ENCODE results near the gene FOXP3.

DNA sequence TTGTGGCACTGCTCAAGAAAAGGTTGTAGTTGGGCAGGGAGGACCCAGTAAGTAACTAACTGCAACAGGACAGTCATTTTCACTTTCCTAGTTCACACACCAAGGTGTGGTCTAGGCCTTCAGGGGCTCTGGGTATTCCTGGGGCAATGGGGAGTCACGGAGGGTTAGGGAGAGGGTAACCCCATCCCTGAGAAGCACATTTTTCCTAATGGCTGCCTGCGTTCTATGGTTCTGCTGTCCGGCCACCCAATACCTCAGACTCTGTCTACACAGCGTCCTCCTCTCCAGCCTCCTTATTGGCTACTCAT lies 4.1 kb upstream of the FOXP3 start:
- TF ChIP-seq CTCF (conservative IDR thresholded peaks at IDR 0.05; ENCODE audit: low read depth in 2 of 2): no peak
- no peak for TF ChIP-seq EZH2 (IDR thresholded peaks at IDR 0.05; ENCODE audit: low read depth, unreplicated experiment)
- no peak for TF ChIP-seq EZH2phosphoT487 (IDR thresholded peaks at IDR 0.05; ENCODE audit: unreplicated experiment)
- no peak for TF ChIP-seq POLR2AphosphoS5 (IDR thresholded peaks at IDR 0.05; ENCODE audit: low read depth)
- TF ChIP-seq, protein P1, sequence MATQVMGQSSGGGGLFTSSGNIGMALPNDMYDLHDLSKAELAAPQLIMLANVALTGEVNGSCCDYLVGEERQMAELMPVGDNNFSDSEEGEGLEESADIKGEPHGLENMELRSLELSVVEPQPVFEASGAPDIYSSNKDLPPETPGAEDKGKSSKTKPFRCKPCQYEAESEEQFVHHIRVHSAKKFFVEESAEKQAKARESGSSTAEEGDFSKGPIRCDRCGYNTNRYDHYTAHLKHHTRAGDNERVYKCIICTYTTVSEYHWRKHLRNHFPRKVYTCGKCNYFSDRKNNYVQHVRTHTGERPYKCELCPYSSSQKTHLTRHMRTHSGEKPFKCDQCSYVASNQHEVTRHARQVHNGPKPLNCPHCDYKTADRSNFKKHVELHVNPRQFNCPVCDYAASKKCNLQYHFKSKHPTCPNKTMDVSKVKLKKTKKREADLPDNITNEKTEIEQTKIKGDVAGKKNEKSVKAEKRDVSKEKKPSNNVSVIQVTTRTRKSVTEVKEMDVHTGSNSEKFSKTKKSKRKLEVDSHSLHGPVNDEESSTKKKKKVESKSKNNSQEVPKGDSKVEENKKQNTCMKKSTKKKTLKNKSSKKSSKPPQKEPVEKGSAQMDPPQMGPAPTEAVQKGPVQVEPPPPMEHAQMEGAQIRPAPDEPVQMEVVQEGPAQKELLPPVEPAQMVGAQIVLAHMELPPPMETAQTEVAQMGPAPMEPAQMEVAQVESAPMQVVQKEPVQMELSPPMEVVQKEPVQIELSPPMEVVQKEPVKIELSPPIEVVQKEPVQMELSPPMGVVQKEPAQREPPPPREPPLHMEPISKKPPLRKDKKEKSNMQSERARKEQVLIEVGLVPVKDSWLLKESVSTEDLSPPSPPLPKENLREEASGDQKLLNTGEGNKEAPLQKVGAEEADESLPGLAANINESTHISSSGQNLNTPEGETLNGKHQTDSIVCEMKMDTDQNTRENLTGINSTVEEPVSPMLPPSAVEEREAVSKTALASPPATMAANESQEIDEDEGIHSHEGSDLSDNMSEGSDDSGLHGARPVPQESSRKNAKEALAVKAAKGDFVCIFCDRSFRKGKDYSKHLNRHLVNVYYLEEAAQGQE (IDR thresholded peaks at IDR 0.05; ENCODE audit: unreplicated experiment): no peak
- no peak for TF ChIP-seq CREB1 (CRISPR knock-in tag; IDR thresholded peaks at IDR 0.05; ENCODE audit: low read depth)
- TF ChIP-seq ZNF114 (CRISPR knock-in tag; IDR thresholded peaks at IDR 0.05): no peak
- no peak for TF ChIP-seq ZNF331 (CRISPR knock-in tag; IDR thresholded peaks at IDR 0.05; ENCODE audit: low read depth)
- no peak for TF ChIP-seq NANOG (IDR thresholded peaks at IDR 0.05; ENCODE audit: borderline replicate concordance)
- TF ChIP-seq JUNB (IDR thresholded peaks at IDR 0.05; ENCODE audit: unreplicated experiment): no peak
- TF ChIP-seq STAT1 (IDR thresholded peaks at IDR 0.05; ENCODE audit: unreplicated experiment): no peak
- TF ChIP-seq, protein P2, sequence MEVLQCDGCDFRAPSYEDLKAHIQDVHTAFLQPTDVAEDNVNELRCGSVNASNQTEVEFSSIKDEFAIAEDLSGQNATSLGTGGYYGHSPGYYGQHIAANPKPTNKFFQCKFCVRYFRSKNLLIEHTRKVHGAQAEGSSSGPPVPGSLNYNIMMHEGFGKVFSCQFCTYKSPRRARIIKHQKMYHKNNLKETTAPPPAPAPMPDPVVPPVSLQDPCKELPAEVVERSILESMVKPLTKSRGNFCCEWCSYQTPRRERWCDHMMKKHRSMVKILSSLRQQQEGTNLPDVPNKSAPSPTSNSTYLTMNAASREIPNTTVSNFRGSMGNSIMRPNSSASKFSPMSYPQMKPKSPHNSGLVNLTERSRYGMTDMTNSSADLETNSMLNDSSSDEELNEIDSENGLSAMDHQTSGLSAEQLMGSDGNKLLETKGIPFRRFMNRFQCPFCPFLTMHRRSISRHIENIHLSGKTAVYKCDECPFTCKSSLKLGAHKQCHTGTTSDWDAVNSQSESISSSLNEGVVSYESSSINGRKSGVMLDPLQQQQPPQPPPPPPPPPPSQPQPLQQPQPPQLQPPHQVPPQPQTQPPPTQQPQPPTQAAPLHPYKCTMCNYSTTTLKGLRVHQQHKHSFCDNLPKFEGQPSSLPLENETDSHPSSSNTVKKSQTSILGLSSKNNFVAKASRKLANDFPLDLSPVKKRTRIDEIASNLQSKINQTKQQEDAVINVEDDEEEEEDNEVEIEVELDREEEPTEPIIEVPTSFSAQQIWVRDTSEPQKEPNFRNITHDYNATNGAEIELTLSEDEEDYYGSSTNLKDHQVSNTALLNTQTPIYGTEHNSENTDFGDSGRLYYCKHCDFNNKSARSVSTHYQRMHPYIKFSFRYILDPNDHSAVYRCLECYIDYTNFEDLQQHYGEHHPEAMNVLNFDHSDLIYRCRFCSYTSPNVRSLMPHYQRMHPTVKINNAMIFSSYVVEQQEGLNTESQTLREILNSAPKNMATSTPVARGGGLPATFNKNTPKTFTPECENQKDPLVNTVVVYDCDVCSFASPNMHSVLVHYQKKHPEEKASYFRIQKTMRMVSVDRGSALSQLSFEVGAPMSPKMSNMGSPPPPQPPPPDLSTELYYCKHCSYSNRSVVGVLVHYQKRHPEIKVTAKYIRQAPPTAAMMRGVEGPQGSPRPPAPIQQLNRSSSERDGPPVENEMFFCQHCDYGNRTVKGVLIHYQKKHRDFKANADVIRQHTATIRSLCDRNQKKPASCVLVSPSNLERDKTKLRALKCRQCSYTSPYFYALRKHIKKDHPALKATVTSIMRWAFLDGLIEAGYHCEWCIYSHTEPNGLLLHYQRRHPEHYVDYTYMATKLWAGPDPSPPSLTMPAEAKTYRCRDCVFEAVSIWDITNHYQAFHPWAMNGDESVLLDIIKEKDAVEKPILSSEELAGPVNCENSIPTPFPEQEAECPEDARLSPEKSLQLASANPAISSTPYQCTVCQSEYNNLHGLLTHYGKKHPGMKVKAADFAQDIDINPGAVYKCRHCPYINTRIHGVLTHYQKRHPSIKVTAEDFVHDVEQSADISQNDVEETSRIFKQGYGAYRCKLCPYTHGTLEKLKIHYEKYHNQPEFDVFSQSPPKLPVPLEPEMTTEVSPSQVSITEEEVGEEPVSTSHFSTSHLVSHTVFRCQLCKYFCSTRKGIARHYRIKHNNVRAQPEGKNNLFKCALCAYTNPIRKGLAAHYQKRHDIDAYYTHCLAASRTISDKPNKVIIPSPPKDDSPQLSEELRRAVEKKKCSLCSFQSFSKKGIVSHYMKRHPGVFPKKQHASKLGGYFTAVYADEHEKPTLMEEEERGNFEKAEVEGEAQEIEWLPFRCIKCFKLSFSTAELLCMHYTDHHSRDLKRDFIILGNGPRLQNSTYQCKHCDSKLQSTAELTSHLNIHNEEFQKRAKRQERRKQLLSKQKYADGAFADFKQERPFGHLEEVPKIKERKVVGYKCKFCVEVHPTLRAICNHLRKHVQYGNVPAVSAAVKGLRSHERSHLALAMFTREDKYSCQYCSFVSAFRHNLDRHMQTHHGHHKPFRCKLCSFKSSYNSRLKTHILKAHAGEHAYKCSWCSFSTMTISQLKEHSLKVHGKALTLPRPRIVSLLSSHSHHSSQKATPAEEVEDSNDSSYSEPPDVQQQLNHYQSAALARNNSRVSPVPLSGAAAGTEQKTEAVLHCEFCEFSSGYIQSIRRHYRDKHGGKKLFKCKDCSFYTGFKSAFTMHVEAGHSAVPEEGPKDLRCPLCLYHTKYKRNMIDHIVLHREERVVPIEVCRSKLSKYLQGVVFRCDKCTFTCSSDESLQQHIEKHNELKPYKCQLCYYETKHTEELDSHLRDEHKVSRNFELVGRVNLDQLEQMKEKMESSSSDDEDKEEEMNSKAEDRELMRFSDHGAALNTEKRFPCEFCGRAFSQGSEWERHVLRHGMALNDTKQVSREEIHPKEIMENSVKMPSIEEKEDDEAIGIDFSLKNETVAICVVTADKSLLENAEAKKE (CRISPR knock-in tag; IDR thresholded peaks at IDR 0.05): no peak
